Measurements from ENCODE around the gene AFF3. TPM values are rescaled to one million over a fixed set of nuclear protein-coding genes. Genes with fewer than 3 reads are reported as not detected.

Gene AFF3
- polyA plus RNA-seq, 1 donor (not counting 4 experiments of a cell fraction or from before 2014, with no cell fraction given), result not detected

GRCh38 chr2:99891428-99891780 lies 251.0 kb downstream of the AFF3 start:
- dilution Hi-C loops (cut with MboI; ENCODE audit: extremely low pct_ligation_motif_present, low sequenced_read_pairs), result no loop called here
- TF ChIP-seq CTCF (optimal IDR thresholded peaks at IDR 0.05 in 1 of 3, IDR thresholded peaks at IDR 0.05 in 1 of 3, conservative IDR thresholded peaks at IDR 0.05 in 1 of 3; ENCODE audit: extremely low read depth in 1 of 3, insufficient read depth in 2 of 3, low read length in 3 of 3) (no peak), EZH2 (IDR thresholded peaks at IDR 0.05; ENCODE audit: low read length) (no peak)
- H3K27ac ChIP-seq (ENCODE audit: control insufficient read depth, insufficient read depth, low read length), result no peak overlapping the region
- H3K9me3 ChIP-seq (ENCODE audit: control insufficient read depth, low read depth, low read length), result no peaks in the 10 kb centered on the region
- H3K9ac ChIP-seq (ENCODE audit: control insufficient read depth, extremely low read depth, insufficient read depth, low read length), result no peak overlapping the region
- H3K4me2 ChIP-seq (ENCODE audit: control insufficient read depth, extremely low read depth, insufficient read depth, low read depth, low read length), result no peak overlapping the region
- no peaks in the 10 kb centered on the region for H3K36me3 ChIP-seq (ENCODE audit: control insufficient read depth in 2 of 2, extremely low read depth in 1 of 2, insufficient read depth in 2 of 2, low read length in 2 of 2)
- H3K27me3 ChIP-seq (ENCODE audit: control insufficient read depth, extremely low read depth, insufficient read depth, low read length), result no peaks in the 10 kb centered on the region
- DNase-seq (ENCODE audit: low read depth, low spot score) (no peak), FAIRE-seq (no peak)
- no peaks in the 10 kb centered on the region for H4K20me1 ChIP-seq (ENCODE audit: control insufficient read depth, extremely low read depth, insufficient read depth, low read length)
- H3K79me2 ChIP-seq (ENCODE audit: control insufficient read depth, insufficient read depth, low read length), result no peaks in the 10 kb centered on the region
- no peak overlapping the region for H2AFZ ChIP-seq (ENCODE audit: control insufficient read depth, low read length)
- H3K9me1 ChIP-seq (ENCODE audit: control insufficient read depth, extremely low read depth, insufficient read depth, low read length), result no peaks in the 10 kb centered on the region
- H3K4me1 ChIP-seq (ENCODE audit: control insufficient read depth, extremely low read depth, insufficient read depth, low read length), result no peaks in the 10 kb centered on the region
- no peak overlapping the region for H3K4me3 ChIP-seq (ENCODE audit: control insufficient read depth in 2 of 3, extremely low read depth in 1 of 3, insufficient read depth in 2 of 3, low read depth in 1 of 3, low read length in 3 of 3)

DNA sequence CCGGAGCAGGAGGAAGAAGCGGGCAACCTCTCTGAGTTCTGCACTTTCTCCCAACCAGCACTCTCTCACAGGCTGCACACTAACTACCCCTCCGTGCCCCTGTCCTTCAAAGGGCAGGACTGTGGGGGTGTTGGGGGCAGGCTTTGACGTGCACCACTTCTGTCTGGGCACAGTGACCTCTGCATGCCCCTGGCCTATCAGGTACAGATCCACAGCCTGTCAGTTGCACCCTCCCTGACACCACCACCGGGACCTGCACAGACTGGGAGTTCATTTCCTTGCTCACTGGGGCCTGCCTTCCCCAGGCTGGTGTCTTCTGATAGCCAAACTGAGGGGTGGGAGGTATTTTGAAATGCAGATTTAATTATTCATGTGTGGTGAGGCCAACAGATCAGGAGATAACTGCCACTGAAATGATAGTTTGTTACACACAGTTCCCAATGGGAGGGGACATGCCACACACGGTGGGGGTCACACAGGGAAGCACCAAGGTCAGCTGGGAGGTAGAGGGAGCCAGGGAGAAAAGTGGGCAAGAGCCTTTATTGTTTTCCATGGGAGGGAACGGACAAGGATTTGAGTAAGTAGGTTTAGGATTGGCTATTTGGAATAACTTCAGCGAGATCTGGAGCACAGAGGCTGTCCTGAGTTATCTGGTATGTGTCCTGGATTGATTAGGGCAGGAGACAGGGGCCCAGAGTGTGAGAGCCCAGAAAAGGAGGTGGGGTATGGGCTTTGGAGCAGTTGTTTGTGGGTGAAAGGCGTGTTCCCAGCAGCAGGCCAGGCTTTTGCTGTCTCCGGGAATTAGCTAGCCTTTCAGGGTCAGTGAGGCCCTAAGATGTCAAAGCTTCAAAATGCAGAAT lies 251.6 kb downstream of the AFF3 start:
- Histone ChIP-seq H4K20me1 (ENCODE audit: control insufficient read depth, extremely low read depth, insufficient read depth, low read length) (no peaks in the 10 kb centered on the region), H3K4me2 (ENCODE audit: control insufficient read depth, extremely low read depth, insufficient read depth, low read depth, low read length) (no peak overlapping the region), H3K79me2 (ENCODE audit: control insufficient read depth, insufficient read depth, low read length) (no peaks in the 10 kb centered on the region), H3K36me3 (ENCODE audit: control insufficient read depth in 2 of 2, extremely low read depth in 1 of 2, insufficient read depth in 2 of 2, low read length in 2 of 2) (no peaks in the 10 kb centered on the region), H3K9me3 (ENCODE audit: control insufficient read depth, low read depth, low read length) (no peaks in the 10 kb centered on the region), H3K4me1 (ENCODE audit: control insufficient read depth, extremely low read depth, insufficient read depth, low read length) (no peaks in the 10 kb centered on the region), H2AFZ (ENCODE audit: control insufficient read depth, low read length) (no peak overlapping the region), H3K9ac (ENCODE audit: control insufficient read depth, extremely low read depth, insufficient read depth, low read length) (no peak overlapping the region), H3K27ac (ENCODE audit: control insufficient read depth, insufficient read depth, low read length) (no peak overlapping the region), H3K9me1 (ENCODE audit: control insufficient read depth, extremely low read depth, insufficient read depth, low read length) (no peaks in the 10 kb centered on the region), H3K27me3 (ENCODE audit: control insufficient read depth, extremely low read depth, insufficient read depth, low read length) (no peaks in the 10 kb centered on the region), H3K4me3 (ENCODE audit: control insufficient read depth in 2 of 3, extremely low read depth in 1 of 3, insufficient read depth in 2 of 3, low read depth in 1 of 3, low read length in 3 of 3) (no peak overlapping the region)
- FAIRE-seq (no peak), DNase-seq (ENCODE audit: low read depth, low spot score) (no peak)
- TF ChIP-seq CTCF (optimal IDR thresholded peaks at IDR 0.05 in 1 of 3, IDR thresholded peaks at IDR 0.05 in 1 of 3, conservative IDR thresholded peaks at IDR 0.05 in 1 of 3; ENCODE audit: extremely low read depth in 1 of 3, insufficient read depth in 2 of 3, low read length in 3 of 3) (no peak), EZH2 (IDR thresholded peaks at IDR 0.05; ENCODE audit: low read length) (no peak)
- dilution Hi-C loops (cut with MboI; ENCODE audit: extremely low pct_ligation_motif_present, low sequenced_read_pairs), result no loop called here

All from keratinocyte (primary cell).